Endothelial cell of umbilical vein (primary cell): ENCODE measurements around the gene RABL6. TPM values are rescaled to one million over a fixed set of nuclear protein-coding genes. Genes with fewer than 3 reads are reported as not detected.
A peak's percentile ranks its signal among the peaks of the same experiment; 100 is the strongest.
"Not testable (repeated sequence)": the region's sequence is repeated elsewhere in the genome, so short reads cannot be mapped to it uniquely, and the experiment has no call there.

Source experiments
- BruUV-seq: library from RNA; stranded (reverse); fragments of 400-500 nt; replicated peaks from 2 replicates; lab custom pipeline; 2021; lab: Mats Ljungman, UMichigan
- CTCF ChIA-PET: fragments of 300-600, 350-600 bp; sonication (Branson Sonifier 250); formaldehyde crosslinking; loops from one replicate; lab custom pipeline; 2021; ENCODE audit warnings: antibody characterized with exemption, inconsistent platforms; lab: Charles Lee
- POLR2A ChIA-PET: fragments of 300-600, 350-600 bp; sonication (Branson Sonifier 250); formaldehyde crosslinking; loops from one replicate; lab custom pipeline; 2021; ENCODE audit warnings: antibody characterized with exemption, inconsistent platforms; lab: Charles Lee
- DNase-seq: peaks from one replicate; pipeline ENCODE4 v3.0.0-alpha.2; 2011; ENCODE audit warnings: low read depth, low spot score
- FAIRE-seq: peaks from 2 replicates; lab custom pipeline; 2011; peaks lifted over from hg19 to GRCh38; lab: Jason Lieb, UNC
- H2AFZ ChIP-seq: 2 replicates; pipeline ENCODE4 v1.6.0; 2012; ENCODE audit warnings: low read depth, low read length, control low read depth, inconsistent platforms
- H3K27ac ChIP-seq: 2 replicates; pipeline ENCODE4 v1.5.1; 2011; ENCODE audit warnings: low read depth, mild to moderate bottlenecking, control low read depth, low read length, moderate library complexity; ENCODE audit not compliant: insufficient read depth
- H3K27me3 ChIP-seq, 2 experiments: 2 replicates each; pipeline versions ENCODE4 v1.6.0 to v1.6.1; 2011; ENCODE audit warnings: low read length in 2 of 2, mixed read lengths in 1 of 2; ENCODE audit not compliant: control insufficient read depth in 2 of 2, insufficient read depth in 2 of 2
- H3K36me3 ChIP-seq, 2 experiments: 2 replicates in 1 of 2; 3 replicates in 1 of 2; pipeline ENCODE4 v1.5.1; 2011; ENCODE audit warnings: low read length in 2 of 2, mild to moderate bottlenecking in 1 of 2, moderate library complexity in 1 of 2; ENCODE audit not compliant: control insufficient read depth in 2 of 2, insufficient read depth in 2 of 2; ENCODE audit errors: extremely low read depth in 1 of 2
- H3K4me1 ChIP-seq: 3 replicates; pipeline ENCODE4 v1.5.1; 2011; ENCODE audit warnings: mild to moderate bottlenecking, low read length; ENCODE audit not compliant: control insufficient read depth, insufficient read depth; ENCODE audit errors: extremely low read depth
- H3K4me2 ChIP-seq: 2 replicates; pipeline ENCODE4 v1.6.1; 2011; ENCODE audit warnings: low read length, control low read depth, mixed read lengths; ENCODE audit not compliant: insufficient read depth
- H3K4me3 ChIP-seq, 3 experiments: fragments of 200-600 bp in 1 of 3; sonication (generic), shearing (Covaris generic) in 1 of 3; replicated peaks in 1 of 3; 2 replicates each; pipeline ENCODE4 v1.5.1; 2011 to 2016; ENCODE audit warnings: control low read depth in 3 of 3, low read length in 3 of 3, mild to moderate bottlenecking in 2 of 3, inconsistent platforms in 1 of 3, low read depth in 1 of 3, moderate library complexity in 1 of 3; ENCODE audit not compliant: insufficient read depth in 1 of 3
- H3K79me2 ChIP-seq: 2 replicates; pipeline ENCODE4 v1.6.0; 2012; ENCODE audit warnings: low read length, inconsistent platforms; ENCODE audit not compliant: control insufficient read depth, insufficient read depth
- H3K9ac ChIP-seq: replicated peaks from 2 replicates; pipeline ENCODE3; 2011; ENCODE audit warnings: low read length, control low read depth; ENCODE audit not compliant: insufficient read depth; ENCODE audit errors: extremely low read depth
- H3K9me1 ChIP-seq: replicated peaks from 3 replicates; pipeline ENCODE4 v1.6.0; 2011; ENCODE audit warnings: mild to moderate bottlenecking, low read length; ENCODE audit not compliant: control insufficient read depth, insufficient read depth; ENCODE audit errors: extremely low read depth
- H3K9me3 ChIP-seq: replicated peaks from 2 replicates; pipeline ENCODE4 v1.5.1; 2012; ENCODE audit warnings: low read length, inconsistent platforms; ENCODE audit not compliant: control insufficient read depth, insufficient read depth
- H4K20me1 ChIP-seq: replicated peaks from 2 replicates; pipeline ENCODE3; 2011; ENCODE audit warnings: mild to moderate bottlenecking, low read length; ENCODE audit not compliant: control insufficient read depth, insufficient read depth; ENCODE audit errors: extremely low read depth
- EZH2 ChIP-seq: IDR thresholded peaks from 2 replicates; pipeline ENCODE4 v1.6.1; 2012; ENCODE audit warnings: borderline replicate concordance, low read depth, mild to moderate bottlenecking, moderate library complexity, low read length, inconsistent platforms; ENCODE audit not compliant: severe bottlenecking
- FOS ChIP-seq: IDR thresholded peaks from 2 replicates; pipeline ENCODE4 v1.6.1; 2011; ENCODE audit warnings: mild to moderate bottlenecking, low read length, moderate library complexity, borderline replicate concordance; ENCODE audit not compliant: insufficient read depth
- GATA2 ChIP-seq: IDR thresholded peaks from 2 replicates; pipeline ENCODE4 v1.7.0; 2011; ENCODE audit warnings: low read depth, mild to moderate bottlenecking, moderate library complexity, mixed read lengths, low read length; ENCODE audit not compliant: insufficient read length, insufficient read depth
- JUN ChIP-seq: IDR thresholded peaks from 2 replicates; pipeline ENCODE4 v1.6.1; 2011; ENCODE audit warnings: borderline replicate concordance, low read depth; ENCODE audit not compliant: insufficient read length, insufficient read depth
- MYC ChIP-seq: IDR thresholded peaks from one replicate; pipeline ENCODE4 v1.6.1; 2011; ENCODE audit warnings: mild to moderate bottlenecking, low read depth, low read length
- POLR2A ChIP-seq: IDR thresholded peaks from 2 replicates; pipeline ENCODE4 v1.6.1; 2012; ENCODE audit warnings: low read depth, mild to moderate bottlenecking, control low read depth, low read length
- POLR2AphosphoS5 ChIP-seq: IDR thresholded peaks from 2 replicates; pipeline ENCODE4 v1.6.1; 2012; ENCODE audit warnings: low read depth, mild to moderate bottlenecking, control low read depth, low read length, moderate library complexity; ENCODE audit not compliant: insufficient read depth
- dilution Hi-C: fragments of 300-500 bp; cut with MboI; formaldehyde crosslinking; loops from one replicate; pipeline ENCODE4 v1.15.0; 2019; ENCODE audit warnings: low sequenced_read_pairs; ENCODE audit not compliant: extremely low pct_ligation_motif_present
- intact Hi-C: fragments of 100-400 bp; cut with micrococcal nuclease; formaldehyde crosslinking; loops from one replicate; pipeline ENCODE4 v1.10.0; 2022
- polyA plus RNA-seq, 4 experiments: library from polyadenylated mRNA; depleted of rRNA in 3 of 4; stranded (reverse) in 3 of 4; unstranded in 1 of 4; fragments of >200 nt; gene quantifications; 2 replicates each; pipeline versions ENCODE4 v1.2.1 to v1.2.3, GENCODE V29; 2011 to 2012; ENCODE audit warnings: missing spikeins in 1 of 4
- total RNA-seq: library from RNA; stranded (reverse); gene quantifications from 2 replicates; pipeline ENCODE4 v1.2.3, GENCODE V29; 2021
- TF ChIP-seq, protein P1 (sequence below), 2 donors: IDR thresholded peaks; 1 replicate in 1 of 2; 2 replicates in 1 of 2; pipeline ENCODE4 v1.5.1; 2011; ENCODE audit warnings: low read length in 2 of 2, mild to moderate bottlenecking in 2 of 2, moderate library complexity in 2 of 2, control low read depth in 1 of 2, inconsistent platforms in 1 of 2, low read depth in 1 of 2; ENCODE audit not compliant: insufficient read depth in 1 of 2; ENCODE audit errors: extremely low read depth in 1 of 2
- TF ChIP-seq, protein P2 (sequence below): IDR thresholded peaks from 2 replicates; pipeline ENCODE4 v1.6.1; 2011; ENCODE audit not compliant: insufficient read depth, insufficient read length

The RABL6 gene
- total and polyA plus RNA-seq, 2 donors (not counting 3 experiments of a cell fraction or from before 2014, with no cell fraction given): 60.8 to 112 TPM

DNA sequence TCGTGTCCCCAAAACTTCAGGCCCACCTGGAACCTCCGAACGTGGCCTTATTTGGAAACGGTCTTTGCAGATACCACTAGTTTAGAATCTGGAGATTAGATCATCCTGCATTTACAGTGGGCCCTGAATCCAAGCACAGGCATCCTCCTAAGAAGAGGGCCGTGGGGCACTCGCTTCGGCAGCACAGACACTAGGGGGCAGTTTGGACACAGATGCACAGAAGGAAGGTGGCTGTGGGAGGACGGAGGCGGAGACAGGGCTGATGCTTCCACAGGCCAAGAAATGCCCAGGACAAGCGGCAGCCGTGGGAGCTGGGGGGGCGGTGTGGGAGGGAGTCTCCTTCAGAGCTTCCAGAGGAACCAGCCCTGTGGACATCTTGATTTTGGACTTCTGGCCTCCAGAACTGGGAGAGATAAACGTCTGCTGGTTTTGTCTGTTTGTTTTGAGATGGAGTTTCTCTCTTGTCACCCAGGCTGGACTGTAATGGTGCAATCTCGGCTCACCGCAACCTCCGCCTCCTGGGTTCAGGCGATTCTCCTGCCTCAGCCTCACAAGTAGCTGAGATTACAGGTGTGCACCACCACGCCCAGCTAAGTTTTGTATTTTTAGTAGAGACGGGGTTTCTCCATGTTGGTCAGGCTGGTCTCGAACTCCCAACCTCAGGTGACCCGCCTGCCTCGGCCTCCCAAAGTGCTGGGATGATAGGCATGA lies 46.8 kb upstream of the RABL6 start:
- FAIRE-seq: peak; percentile 85
- H3K36me3 ChIP-seq, POLR2A ChIA-PET, dilution Hi-C loops, H3K27ac ChIP-seq, H3K4me1 ChIP-seq, H3K9me3 ChIP-seq, H3K27me3 ChIP-seq, H3K4me3 ChIP-seq, H3K9me1 ChIP-seq, H3K79me2 ChIP-seq, H4K20me1 ChIP-seq, H3K4me2 ChIP-seq, H2AFZ ChIP-seq, intact Hi-C loops, H3K9ac ChIP-seq, BruUV-seq: not testable (repeated sequence)
- peak; percentile 57 for DNase-seq
- TF ChIP-seq, protein P1, sequence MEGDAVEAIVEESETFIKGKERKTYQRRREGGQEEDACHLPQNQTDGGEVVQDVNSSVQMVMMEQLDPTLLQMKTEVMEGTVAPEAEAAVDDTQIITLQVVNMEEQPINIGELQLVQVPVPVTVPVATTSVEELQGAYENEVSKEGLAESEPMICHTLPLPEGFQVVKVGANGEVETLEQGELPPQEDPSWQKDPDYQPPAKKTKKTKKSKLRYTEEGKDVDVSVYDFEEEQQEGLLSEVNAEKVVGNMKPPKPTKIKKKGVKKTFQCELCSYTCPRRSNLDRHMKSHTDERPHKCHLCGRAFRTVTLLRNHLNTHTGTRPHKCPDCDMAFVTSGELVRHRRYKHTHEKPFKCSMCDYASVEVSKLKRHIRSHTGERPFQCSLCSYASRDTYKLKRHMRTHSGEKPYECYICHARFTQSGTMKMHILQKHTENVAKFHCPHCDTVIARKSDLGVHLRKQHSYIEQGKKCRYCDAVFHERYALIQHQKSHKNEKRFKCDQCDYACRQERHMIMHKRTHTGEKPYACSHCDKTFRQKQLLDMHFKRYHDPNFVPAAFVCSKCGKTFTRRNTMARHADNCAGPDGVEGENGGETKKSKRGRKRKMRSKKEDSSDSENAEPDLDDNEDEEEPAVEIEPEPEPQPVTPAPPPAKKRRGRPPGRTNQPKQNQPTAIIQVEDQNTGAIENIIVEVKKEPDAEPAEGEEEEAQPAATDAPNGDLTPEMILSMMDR (IDR thresholded peaks at IDR 0.05; ENCODE audit: extremely low read depth in 1 of 2, insufficient read depth in 1 of 2, low read depth in 1 of 2, low read length in 2 of 2): peak; percentile 59 to 81
- CTCF ChIA-PET: interaction anchor here (0.6 to 2.1 kb wide), 5 partner anchors 11 to 268 kb away, joined by 3 to 7 read pairs (median 3); no protein-coding TSS in a partner anchor

DNA sequence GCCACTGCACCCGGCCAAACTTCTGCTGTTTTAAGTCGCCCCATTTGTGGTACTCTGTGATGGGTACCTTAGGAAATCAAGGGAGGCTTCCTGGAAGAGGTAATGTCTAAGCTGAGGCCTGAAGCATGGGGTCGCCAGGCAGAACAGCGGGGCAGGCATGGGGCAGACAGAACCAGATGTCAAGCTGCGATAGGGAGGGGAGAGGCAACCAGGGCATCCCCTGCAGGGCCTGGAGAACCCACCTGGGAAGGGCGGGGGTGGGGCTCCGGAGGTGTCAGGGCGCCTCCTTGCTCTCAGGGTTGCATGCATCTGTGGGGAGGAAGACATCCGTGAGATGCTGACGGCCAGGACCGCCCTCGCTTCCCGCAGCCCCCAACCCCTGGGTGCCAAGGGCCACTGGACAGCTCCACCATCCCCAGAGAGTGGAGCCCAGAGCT lies 46.2 kb upstream of the RABL6 start:
- ChIA-PET POLR2A (no interaction called here), CTCF (interaction anchor here (0.6 to 0.9 kb wide), 5 partner anchors 16 to 268 kb away, joined by 3 to 7 read pairs (median 3); no protein-coding TSS in a partner anchor)
- Histone ChIP-seq H3K4me3 (no peak overlapping the region), H3K4me1 (no peaks in the 10 kb centered on the region), H3K27me3 (no peaks in the 10 kb centered on the region), H4K20me1 (no peaks in the 10 kb centered on the region), H3K9ac (no peak overlapping the region), H2AFZ (no peak overlapping the region), H3K27ac (no peak overlapping the region), H3K36me3 (no peaks in the 10 kb centered on the region), H3K9me1 (no peaks in the 10 kb centered on the region), H3K79me2 (no peaks in the 10 kb centered on the region), H3K9me3 (no peaks in the 10 kb centered on the region), H3K4me2 (no peak overlapping the region)
- TF ChIP-seq, protein P2, sequence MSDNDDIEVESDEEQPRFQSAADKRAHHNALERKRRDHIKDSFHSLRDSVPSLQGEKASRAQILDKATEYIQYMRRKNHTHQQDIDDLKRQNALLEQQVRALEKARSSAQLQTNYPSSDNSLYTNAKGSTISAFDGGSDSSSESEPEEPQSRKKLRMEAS: no peak
- TF ChIP-seq, protein P1 (IDR thresholded peaks at IDR 0.05; ENCODE audit: extremely low read depth in 1 of 2, insufficient read depth in 1 of 2, low read depth in 1 of 2, low read length in 2 of 2): no peak
- TF ChIP-seq POLR2A: no peak
- TF ChIP-seq POLR2AphosphoS5: no peak
- no peak for TF ChIP-seq MYC
- no peak for TF ChIP-seq EZH2
- no peak for TF ChIP-seq GATA2
- TF ChIP-seq JUN: no peak
- TF ChIP-seq FOS: no peak
- intact Hi-C loops: no loop called here
- no peak for DNase-seq
- FAIRE-seq: no peak
- dilution Hi-C loops: no loop called here
- no TSS peak for BruUV-seq
